GM18870 (cell line): ENCODE results near the gene TBATA.

Experiments
- ATAC-seq: cut with Tn5 transposase; IDR thresholded peaks from one replicate; pipeline ENCODE4 v1.9.1; 2021; ENCODE audit warnings: moderate library complexity; ENCODE audit not compliant: unreplicated experiment

Gene TBATA, protein sequence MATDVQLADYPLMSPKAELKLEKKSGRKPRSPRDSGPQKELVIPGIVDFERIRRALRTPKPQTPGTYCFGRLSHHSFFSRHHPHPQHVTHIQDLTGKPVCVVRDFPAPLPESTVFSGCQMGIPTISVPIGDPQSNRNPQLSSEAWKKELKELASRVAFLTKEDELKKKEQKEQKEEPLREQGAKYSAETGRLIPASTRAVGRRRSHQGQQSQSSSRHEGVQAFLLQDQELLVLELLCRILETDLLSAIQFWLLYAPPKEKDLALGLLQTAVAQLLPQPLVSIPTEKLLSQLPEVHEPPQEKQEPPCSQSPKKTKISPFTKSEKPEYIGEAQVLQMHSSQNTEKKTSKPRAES

GRCh38 chr10:70785190-70785589 lies at the start of gene TBATA:
TSS of gene TBATA (minus strand) at chr10:70785377. CDS start at chr10:70783379, 1,998 bp downstream.
- no peak for ATAC-seq

DNA sequence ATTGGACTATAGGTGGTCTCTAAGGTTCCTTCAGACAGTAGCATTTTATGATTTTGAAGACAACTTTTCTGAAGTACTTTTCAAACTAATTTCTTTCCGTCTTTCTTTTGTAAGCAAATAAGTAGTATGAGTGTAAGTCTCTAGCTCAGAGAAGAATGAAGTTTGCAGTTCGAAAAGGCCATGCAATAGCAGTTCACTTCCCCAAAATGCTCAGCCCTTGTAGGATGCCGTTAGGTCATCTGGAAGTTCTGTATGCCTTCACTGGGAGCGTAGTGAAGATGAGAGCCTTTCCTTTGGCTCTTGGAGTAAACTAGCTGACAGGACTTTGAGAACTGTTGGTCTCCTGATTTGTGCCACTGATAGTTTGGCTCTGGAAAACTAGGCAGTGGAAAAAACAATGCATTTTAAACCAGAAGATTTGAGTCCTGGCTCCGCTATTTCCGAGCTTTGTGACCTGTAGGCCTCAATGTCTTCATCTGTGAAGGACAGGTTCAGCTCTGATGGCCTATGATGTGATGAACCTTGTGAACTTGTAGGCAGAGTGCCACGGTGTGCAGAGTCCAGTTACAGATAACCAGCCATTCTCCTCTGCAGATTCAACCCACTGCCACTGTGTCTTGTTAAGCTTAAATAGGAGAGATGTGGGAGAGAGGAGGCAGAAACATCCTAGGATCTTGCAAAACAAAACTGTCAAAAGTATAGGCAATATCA lies 49.4 kb upstream of the TBATA start:
- no peak for ATAC-seq

- no peak for ATAC-seq
Observed at GRCh38 chr10:70834021-70834420, 48.8 kb upstream of the TBATA start.

DNA sequence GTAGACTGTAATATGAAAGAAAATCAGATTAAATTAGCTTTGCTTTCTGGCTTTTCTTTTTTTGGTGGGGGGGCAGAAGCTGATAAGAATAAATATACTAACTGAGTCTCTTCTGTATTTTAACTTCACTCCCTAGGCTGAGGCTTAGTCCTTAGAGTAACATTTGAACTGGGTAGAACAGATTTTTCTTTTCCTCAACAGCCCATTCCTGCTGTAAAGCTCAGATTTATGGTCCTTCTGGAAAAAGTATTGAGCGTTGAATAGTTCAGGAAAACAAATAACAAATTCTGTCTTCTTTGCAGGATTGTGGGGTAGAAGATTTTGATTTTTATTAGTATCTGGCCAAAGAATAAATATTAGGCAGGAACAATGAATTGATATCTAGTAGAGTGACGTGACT lies 48.4 kb upstream of the TBATA start:
- no peak for ATAC-seq

DNA sequence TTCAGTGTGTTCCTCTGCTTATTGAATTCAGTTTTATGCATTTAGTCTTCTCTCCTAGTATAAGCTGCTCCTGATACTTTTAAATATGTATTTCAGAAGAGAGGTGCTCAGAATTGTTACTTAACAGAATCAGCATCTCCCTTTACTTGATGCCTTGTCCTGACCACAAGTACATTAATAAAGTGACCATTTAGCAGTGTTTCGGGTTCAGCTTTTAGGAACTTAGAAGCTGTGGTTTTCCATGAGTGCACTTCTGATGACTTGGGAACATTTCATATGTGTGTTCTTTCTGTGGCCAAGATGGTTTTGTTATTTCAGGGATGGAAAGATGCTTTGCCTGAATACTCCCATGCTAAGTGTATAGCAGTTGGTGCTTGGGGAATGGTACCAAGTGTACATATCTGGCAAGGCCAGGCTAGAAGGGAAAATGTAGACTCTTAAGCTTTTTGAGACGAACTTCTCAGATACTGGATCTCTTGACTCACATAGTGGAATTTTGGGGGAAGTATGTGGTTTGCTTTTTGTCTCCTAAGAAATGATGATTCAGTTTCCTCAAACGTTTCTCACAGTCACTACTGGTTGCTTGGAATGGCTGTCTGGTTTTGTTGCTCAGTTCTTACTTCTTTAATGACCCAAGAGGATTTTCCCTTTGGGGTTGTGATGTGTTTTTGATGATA lies 47.8 kb upstream of the TBATA start:
- ATAC-seq = no peak

GRCh38 chr10:70832221-70832620 lies 47.0 kb upstream of the TBATA start:
- no peak for ATAC-seq

DNA sequence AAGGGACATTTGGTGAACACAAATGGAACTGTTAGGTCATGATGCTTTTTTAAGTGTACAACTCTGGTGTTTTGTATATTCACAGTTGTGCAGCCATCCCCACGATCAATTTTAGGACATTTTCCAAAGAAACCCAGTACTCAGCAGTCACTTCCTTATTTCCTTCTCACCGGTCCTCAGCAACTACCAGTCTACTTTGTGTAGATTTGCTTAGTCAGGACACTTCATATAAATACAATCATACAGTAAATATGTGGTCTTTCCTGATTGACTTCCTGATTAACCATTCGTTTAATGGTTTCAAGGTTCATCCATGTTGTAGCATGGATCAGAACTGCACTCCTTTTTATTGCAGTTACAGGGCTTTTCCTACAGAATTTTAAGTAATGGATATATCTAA lies 45.0 kb upstream of the TBATA start:
- no peak for ATAC-seq

GRCh38 chr10:70829543-70829942 lies 44.4 kb upstream of the TBATA start:
- ATAC-seq = no peak

DNA sequence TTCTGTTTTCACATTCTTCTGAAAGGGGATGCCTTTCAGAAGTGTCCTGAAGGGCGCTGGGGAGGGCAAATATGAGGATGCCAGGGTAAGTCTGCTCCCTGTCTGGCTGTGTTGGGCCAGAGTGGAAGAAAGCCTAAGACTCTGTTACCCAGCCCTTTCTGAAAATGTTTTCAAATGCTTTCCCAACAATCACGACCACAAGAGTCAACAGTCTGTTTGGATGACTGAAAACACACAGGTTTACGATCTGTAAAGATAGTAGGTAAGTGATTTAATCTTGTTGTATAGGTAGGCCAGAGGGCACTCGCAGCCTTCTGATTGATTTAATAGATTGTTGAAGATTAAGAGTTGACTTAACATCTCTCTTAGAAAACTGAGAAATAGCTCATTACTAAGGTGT lies 43.7 kb upstream of the TBATA start:
- ATAC-seq = no peak

DNA sequence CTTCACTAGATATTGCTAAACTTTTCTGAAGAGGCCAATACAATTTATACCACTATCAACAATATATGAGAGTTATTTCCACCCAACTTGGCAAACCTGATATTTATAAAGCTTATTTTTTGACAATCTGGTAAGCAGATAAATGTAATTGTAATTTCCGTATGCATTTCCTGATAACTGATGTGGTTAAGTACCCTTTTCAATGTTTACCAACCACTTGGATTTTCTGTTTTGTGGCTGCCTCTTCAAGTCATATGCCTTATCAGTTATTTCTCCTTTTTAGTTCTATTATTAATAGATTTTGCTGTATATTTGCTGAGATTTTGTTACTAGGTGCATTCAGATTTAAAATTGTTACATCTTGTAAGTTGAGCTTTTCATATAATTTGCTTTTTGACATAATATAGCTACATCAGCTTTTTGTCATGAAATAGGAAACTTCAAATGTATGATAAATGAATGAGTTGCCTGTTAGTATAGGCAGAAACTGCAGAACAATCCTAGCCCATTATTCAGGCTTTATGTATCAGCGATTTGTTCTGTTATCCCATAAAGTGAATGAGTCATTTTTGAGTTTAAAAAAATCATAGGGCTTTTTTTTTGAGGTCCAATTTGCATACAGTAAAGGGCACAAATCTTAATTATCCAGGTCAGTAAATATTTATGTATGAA lies 42.0 kb upstream of the TBATA start:
- no peak for ATAC-seq

GRCh38 chr10:70822076-70822820 lies 37.1 kb upstream of the TBATA start:
- ATAC-seq = no peak

GRCh38 chr10:70820976-70821750 lies 36.0 kb upstream of the TBATA start:
- ATAC-seq = no peak

DNA sequence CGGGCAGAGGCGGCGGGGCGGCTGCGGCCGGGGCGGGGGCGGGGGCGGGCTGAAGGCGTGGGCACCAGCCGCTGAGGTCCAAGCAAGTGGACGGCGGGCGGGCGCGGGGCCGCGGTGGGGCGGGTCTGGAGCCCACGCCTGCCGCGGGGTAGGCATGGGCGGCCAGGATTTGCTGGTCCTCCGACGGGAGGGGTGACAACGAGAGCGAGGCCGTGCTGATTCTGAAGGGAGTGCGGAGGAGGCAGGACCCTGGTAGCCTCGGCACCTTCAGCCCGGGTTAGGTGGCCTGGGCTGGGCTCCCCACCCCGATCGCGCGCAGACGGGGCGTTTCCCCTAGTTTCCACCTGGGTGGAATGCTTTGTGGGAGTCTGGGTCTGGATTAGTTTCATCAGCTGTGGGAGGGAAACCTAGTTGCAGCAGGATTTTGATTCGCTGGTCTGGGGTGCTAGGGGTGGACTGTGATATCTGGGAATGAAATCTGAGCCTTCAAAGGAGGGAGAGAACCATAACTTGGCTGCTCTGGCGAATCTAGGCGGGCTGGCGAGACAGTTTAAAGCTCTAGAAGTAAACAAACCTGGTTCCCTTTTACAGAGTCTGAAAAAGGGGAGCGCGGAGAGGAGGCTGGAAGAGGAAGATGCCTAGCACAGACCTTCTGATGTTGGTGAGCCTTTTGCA lies 31.2 kb upstream of the TBATA start:
- no peak for ATAC-seq

DNA sequence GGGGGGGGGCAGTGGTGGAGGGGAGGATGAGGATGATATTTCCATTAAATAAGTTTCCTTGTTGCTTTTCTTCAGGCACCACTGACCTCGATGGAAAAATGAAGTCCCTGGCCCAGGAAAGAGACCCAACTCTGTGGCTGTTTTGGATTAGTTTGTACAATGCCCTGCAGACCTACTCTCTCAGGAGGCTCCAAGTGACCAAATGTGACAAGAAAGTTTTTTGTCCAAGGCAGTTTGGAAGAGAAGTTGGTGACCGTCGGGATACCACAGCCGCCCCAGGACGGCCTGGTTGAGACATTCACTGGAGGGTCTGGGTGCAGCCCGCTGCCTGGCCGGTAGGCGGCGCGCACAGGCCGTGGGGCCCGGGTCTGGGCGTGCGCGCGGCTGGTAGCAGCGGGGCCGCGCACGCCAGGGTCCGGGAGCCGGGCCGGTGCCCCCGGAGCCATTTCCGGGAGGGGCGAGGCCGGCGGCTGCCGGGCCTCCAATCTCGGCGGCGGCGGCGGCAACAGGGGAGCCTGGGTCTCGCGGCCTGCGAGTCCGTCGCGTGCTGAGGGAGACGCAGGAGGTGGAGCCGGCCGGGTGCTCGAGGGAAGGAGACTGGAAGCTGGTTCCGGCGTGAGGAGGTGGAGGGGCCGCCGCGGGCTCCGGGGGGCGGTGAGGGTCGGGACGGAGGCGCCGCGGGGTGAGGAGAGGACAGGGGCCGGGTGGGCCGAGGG lies 30.5 kb upstream of the TBATA start, which contains the start of gene SGPL1:
Gene SGPL1 (plus strand): TSS at position 445 of the 716 bp plus-strand sequence. CDS start 906 bp downstream, outside the sequence.
- ATAC-seq = no peak

- no peak for ATAC-seq
Observed at GRCh38 chr10:70814126-70814525, 28.9 kb upstream of the TBATA start.

GRCh38 chr10:70812814-70813213 lies 27.6 kb upstream of the TBATA start:
- no peak for ATAC-seq

DNA sequence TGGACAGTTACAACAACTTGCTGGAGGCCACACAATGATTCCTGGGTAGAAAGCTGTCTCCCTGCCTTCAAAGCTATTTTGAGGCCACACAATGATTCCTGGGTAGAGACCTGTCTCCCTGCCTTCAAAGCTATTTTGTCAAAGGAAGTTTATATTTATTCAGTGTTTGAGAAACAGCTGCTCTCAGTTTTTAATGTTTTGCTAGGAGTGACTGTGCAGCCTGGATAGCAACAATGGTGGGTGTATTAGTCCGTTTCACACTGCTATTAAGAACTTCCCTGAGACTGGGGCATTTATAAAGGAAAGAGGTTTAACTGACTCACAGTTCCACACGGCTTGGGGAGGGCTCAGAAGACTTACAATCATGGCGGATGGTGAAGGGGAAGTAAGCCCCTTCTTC lies 26.7 kb upstream of the TBATA start:
- no peak for ATAC-seq

GRCh38 chr10:70810967-70811366 lies 25.8 kb upstream of the TBATA start:
- ATAC-seq = no peak

DNA sequence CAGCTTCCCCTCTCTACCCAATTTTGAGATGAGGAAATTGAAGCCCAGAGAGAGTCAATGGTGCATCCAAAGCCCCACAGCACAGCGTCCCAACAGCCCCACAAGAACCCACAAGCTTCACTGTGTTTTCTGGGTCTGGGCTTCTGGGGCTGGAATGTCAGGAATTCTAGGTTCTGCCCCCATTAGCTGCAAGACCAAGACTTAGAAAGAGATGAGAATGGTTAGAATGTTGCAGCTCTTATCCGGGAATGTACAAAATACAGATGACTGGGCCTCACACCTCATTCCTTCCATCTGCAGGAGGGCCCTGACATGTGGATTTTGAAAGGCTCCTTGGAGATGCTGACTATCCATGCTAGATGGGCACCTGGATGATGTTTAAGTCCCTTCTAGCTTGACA lies 24.5 kb upstream of the TBATA start:
- ATAC-seq = no peak
